Dedifferentiated amniotic fluid mesenchymal stem cell (primary cell): ENCODE measurements around the gene OR52R1.
"Not testable (repeated sequence)": the region's sequence is repeated elsewhere in the genome, so short reads cannot be mapped to it uniquely, and the experiment has no call there.

ENCODE experiments used
- DNase-seq: peaks from one replicate; pipeline ENCODE4 v3.0.0-alpha.2; 2016; ENCODE audit errors: extremely low spot score

The OR52R1 gene

GRCh38 chr11:4804280-4804679 lies at the start of gene OR52R1:
OR52R1 (minus strand) TSS chr11:4804380; CDS start chr11:4804380, 0 bp downstream.
- DNase-seq = no peak

- DNase-seq = no peak
Observed at GRCh38 chr11:4851033-4851432, 46.9 kb upstream of the OR52R1 start.

- DNase-seq = no peak
Observed at GRCh38 chr11:4848908-4849532, 44.8 kb upstream of the OR52R1 start, which contains the start of gene OR51S1. OR51S1 (minus strand) TSS chr11:4849208; CDS start chr11:4849208, 0 bp downstream.

GRCh38 chr11:4839851-4840549 lies 35.8 kb upstream of the OR52R1 start:
- DNase-seq = no peak

GRCh38 chr11:4830909-4831308 lies 26.7 kb upstream of the OR52R1 start:
- DNase-seq = no peak

- DNase-seq = no peak
Observed at GRCh38 chr11:4830346-4830745, 26.2 kb upstream of the OR52R1 start.

- DNase-seq = no peak
Observed at GRCh38 chr11:4826425-4826824, 22.2 kb upstream of the OR52R1 start.

GRCh38 chr11:4825132-4825531 lies 21.0 kb upstream of the OR52R1 start:
- no peak for DNase-seq

GRCh38 chr11:4821021-4821420 lies 16.8 kb upstream of the OR52R1 start, which contains the start of gene OR51F2:
OR51F2 (plus strand) TSS chr11:4821321; CDS start chr11:4821422, 101 bp downstream.
- DNase-seq = no peak

- DNase-seq = no peak
Observed at GRCh38 chr11:4809246-4809645, 5.1 kb upstream of the OR52R1 start.

GRCh38 chr11:4808476-4808875 lies 4.3 kb upstream of the OR52R1 start:
- DNase-seq = no peak

GRCh38 chr11:4801316-4801715 lies 2.9 kb downstream of the OR52R1 start:
- not testable (repeated sequence) for DNase-seq

- DNase-seq = no peak
Observed at GRCh38 chr11:4798427-4799183, 5.6 kb downstream of the OR52R1 start.

- no peak for DNase-seq
Observed at GRCh38 chr11:4797206-4797605, 7.0 kb downstream of the OR52R1 start.

- DNase-seq = no peak
Observed at GRCh38 chr11:4782454-4782853, 21.7 kb downstream of the OR52R1 start.

- no peak for DNase-seq
Observed at GRCh38 chr11:4769838-4770237, 34.3 kb downstream of the OR52R1 start, which contains the start of gene OR51F1. OR51F1 (minus strand) TSS chr11:4769938; CDS start chr11:4769938, 0 bp downstream.

GRCh38 chr11:4768094-4768493 lies 36.1 kb downstream of the OR52R1 start:
- no peak for DNase-seq

GRCh38 chr11:4766420-4767043 lies 37.6 kb downstream of the OR52R1 start:
- no peak for DNase-seq

- DNase-seq = no peak
Observed at GRCh38 chr11:4763096-4763495, 41.1 kb downstream of the OR52R1 start.
